HG02623 (cell line): ENCODE results near the gene SGK1.

Experiments used
- ATAC-seq: cut with Tn5 transposase; IDR thresholded peaks from one replicate; pipeline ENCODE4 v1.9.1; 2021; ENCODE audit warnings: moderate library complexity; ENCODE audit not compliant: unreplicated experiment

The SGK1 gene

DNA sequence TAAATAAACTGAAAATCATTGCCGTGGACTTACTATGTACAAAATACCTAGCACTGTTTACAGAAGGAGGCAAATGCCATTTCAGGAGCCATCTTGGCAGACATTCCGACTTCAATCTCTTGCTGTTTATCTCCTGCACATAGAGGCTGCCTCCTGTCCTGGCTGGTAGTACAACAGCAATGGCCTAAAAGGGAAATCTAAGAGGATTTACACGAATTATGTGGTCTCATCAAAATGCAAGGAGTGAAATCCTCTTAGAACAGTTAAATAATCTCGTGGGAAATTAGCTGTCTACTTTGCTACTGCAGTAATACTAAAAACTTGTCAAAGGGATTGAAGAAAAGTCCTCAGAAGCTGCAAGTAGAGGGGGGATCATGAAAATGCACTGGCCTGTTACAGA lies 183.3 kb downstream of the SGK1 start:
- ATAC-seq: no peak

GRCh38 chr6:134132494-134133141 lies 185.3 kb downstream of the SGK1 start:
- ATAC-seq: no peak

DNA sequence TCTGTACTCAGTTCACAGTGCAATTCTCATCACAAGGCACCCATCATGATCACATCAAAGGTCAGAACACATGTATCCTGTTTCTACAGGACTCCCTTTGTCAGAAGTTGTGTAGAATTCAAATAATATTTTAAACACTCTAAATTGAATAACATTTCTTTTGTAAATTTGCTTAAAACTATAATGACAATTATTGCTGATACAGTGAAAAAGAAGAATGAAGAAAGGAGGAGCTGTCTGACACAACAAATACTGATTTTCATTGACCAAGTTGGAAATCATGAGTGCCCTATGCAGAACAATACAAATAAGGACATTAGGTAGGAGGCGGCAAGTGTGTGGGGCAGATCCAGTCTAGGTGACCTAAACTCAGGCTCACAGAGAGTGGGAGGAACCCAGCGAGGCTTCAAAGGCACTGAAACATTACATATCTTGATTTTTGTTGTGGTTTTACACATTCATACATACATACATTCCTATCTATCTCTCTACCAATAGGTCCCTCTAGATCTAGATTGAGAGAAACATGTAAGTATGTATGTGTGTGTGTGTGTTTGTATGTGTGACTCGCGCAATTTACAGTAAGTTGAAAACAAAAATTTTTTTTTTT lies 186.3 kb downstream of the SGK1 start:
- ATAC-seq: no peak

GRCh38 chr6:134128146-134128545 lies 189.8 kb downstream of the SGK1 start:
- ATAC-seq: no peak

GRCh38 chr6:134123666-134124208 lies 194.2 kb downstream of the SGK1 start:
- no peak for ATAC-seq

- no peak for ATAC-seq
Measured at GRCh38 chr6:134122775-134123174, 195.1 kb downstream of the SGK1 start.

DNA sequence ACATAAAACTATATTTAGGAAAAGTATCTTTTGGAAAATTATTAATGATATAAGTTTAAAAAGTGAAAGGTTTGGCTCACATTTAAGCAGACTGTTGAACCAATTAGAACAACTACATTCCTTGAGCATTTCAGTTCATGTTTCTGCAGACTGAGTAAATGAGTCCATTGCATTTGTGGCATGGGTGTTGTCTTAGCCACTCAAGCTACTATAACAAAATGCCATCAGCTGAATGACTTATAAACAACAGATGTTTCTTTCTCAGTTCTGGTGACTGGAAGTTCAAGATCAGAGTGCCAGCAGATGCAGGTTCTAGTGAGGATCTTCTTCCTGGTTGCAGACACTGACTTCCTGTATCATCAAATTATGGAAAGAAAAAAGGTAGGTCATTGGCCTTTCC lies 198.4 kb downstream of the SGK1 start:
- no peak for ATAC-seq
